Gastroesophageal sphincter (tissue), 4 donors: ENCODE results near the gene REST. TPM values are rescaled to one million over a fixed set of nuclear protein-coding genes. Genes with fewer than 3 reads are reported as not detected.

ENCODE experiments used
- ATAC-seq: fragments of 150-250 bp; one replicate; pipeline ENCODE4 v1.9.1; 2016; ENCODE audit warnings: mild to moderate bottlenecking, moderate library complexity
- H3K27ac ChIP-seq, 4 donors: fragments of 200-600 bp; sonication (generic) in 3 of 4; 1 replicate in 3 of 4; 2 replicates in 1 of 4; pipeline ENCODE4 v1.5.1; 2016 to 2019
- H3K27me3 ChIP-seq: fragments of 200-600 bp; sonication (generic); one replicate; pipeline ENCODE4 v1.5.1; 2019
- H3K36me3 ChIP-seq, 2 donors: fragments of 200-600 bp; sonication (generic); one replicate each; pipeline ENCODE4 v1.5.1; 2019; ENCODE audit warnings: control low read depth in 1 of 2
- H3K4me1 ChIP-seq, 3 donors: fragments of 200-600 bp; sonication (generic); 1 replicate in 2 of 3; 2 replicates in 1 of 3; pipeline ENCODE4 v1.5.1; 2016 to 2019; ENCODE audit warnings: control low read depth in 2 of 3
- H3K4me3 ChIP-seq, 2 donors: fragments of 200-600 bp; sonication (generic); one replicate each; pipeline ENCODE4 v1.5.1; 2019; ENCODE audit warnings: mild to moderate bottlenecking in 1 of 2, moderate library complexity in 1 of 2
- H3K9me3 ChIP-seq, 3 donors: fragments of 200-600 bp; sonication (generic); one replicate each; pipeline ENCODE4 v1.5.1; 2017 to 2019; ENCODE audit warnings: control low read depth in 2 of 3
- CTCF ChIP-seq, 4 experiments: fragments of 200-600 bp in 2 of 4; fragments of 450-650 bp in 2 of 4; sonication (generic) in 1 of 4; IDR thresholded peaks; one replicate each; pipeline ENCODE4 v1.5.1; 2017 to 2019; ENCODE audit warnings: antibody characterized with exemption in 4 of 4, mild to moderate bottlenecking in 2 of 4, moderate library complexity in 2 of 4
- EP300 ChIP-seq: sonication (generic); formaldehyde crosslinking; IDR thresholded peaks from one replicate; pipeline ENCODE4 v1.6.1; 2017; ENCODE audit warnings: antibody characterized with exemption, mild to moderate bottlenecking
- POLR2A ChIP-seq, 2 donors: fragments of 450-650 bp; IDR thresholded peaks; one replicate each; pipeline ENCODE4 v1.6.1; 2017; ENCODE audit warnings: antibody characterized with exemption in 2 of 2, mild to moderate bottlenecking in 2 of 2, moderate library complexity in 1 of 2
- POLR2AphosphoS5 ChIP-seq: sonication (generic); formaldehyde crosslinking; IDR thresholded peaks from one replicate; pipeline ENCODE4 v1.6.1; 2017; ENCODE audit warnings: antibody characterized with exemption
- WGBS, 2 donors: methylation state at CpG; one replicate each; pipeline ENCODE4 v1.1.5; 2018; ENCODE audit warnings: low coverage in 1 of 2; 5-methylcytosine and 5-hydroxymethylcytosine counted together
- total RNA-seq, 4 donors: library from RNA; depleted of rRNA; stranded (reverse); fragments of >200 nt; gene quantifications; one replicate each; pipeline ENCODE4 v1.1.0, GENCODE V29; 2016

The REST gene
- total RNA-seq, 4 donors from 2014 or later: 32.8 to 41.1 (median 39.5) TPM

- Histone ChIP-seq H3K27ac (peak within 1 kb of the TSS; percentile 76 to 91 (median 88)), H3K4me1 (peaks cover 0 to 61% (median 34%) of the 10 kb centered on the region in 3 donors), H3K36me3 (peaks cover 0 to 24% of the 10 kb centered on the region in 2 donors), H3K4me3 (peak within 1 kb of the TSS; percentile 73 to 93), H3K9me3 (peaks cover 0 to 12% (median 0%) of the 10 kb centered on the region in 3 donors), H3K27me3 (no peaks in the 10 kb centered on the region)
- WGBS, 2 donors: 0 to 1% methylated on average over 3 to 14 of the region's 51 CpGs
- TF ChIP-seq EP300: no peak
- peak; percentile 72 for TF ChIP-seq POLR2AphosphoS5
- peak; percentile 27 to 41 for TF ChIP-seq POLR2A (IDR thresholded peaks at IDR 0.05)
- TF ChIP-seq CTCF (IDR thresholded peaks at IDR 0.05): no peak
- peak; percentile 94 for ATAC-seq
Observed at GRCh38 chr4:56977321-56978012, 69.8 kb downstream of the REST start, which contains the start of gene NOA1. Gene NOA1, minus strand, starts transcription at chr4:56977606. Its CDS starts 21 bp downstream, at chr4:56977585.

GRCh38 chr4:56978750-56979303 lies 71.1 kb downstream of the REST start, which contains the start of gene POLR2B:
Gene POLR2B, plus strand, starts transcription at chr4:56978896. Its CDS starts 90 bp downstream, at chr4:56978986.
- ATAC-seq: peak; percentile 82
- Histone ChIP-seq H3K27ac (peak within 1 kb of the TSS; percentile 83 to 91 (median 88)), H3K4me3 (peak within 1 kb of the TSS; percentile 73 to 93), H3K9me3 (no peaks in the 10 kb centered on the region), H3K36me3 (peaks cover 0 to 10% of the 10 kb centered on the region in 2 donors), H3K27me3 (no peaks in the 10 kb centered on the region), H3K4me1 (peaks cover 0 to 75% (median 34%) of the 10 kb centered on the region in 3 donors)
- TF ChIP-seq POLR2A (IDR thresholded peaks at IDR 0.05) (peak; percentile 47 to 63), POLR2AphosphoS5 (peak; percentile 83), EP300 (no peak)
- WGBS, 2 donors: 0% methylated on average over 9 to 30 of the region's 37 CpGs

GRCh38 chr4:56979421-56980072 lies 71.8 kb downstream of the REST start:
- WGBS, 2 donors: 13 to 20% methylated on average over 7 to 19 of the region's 21 CpGs
- no peak for ATAC-seq
- H3K27ac ChIP-seq: peak overlapping the region in 3 of 4 donors; percentile 87 to 91 (median 88)

GRCh38 chr4:56981795-56982201 lies 74.1 kb downstream of the REST start:
- 43 to 70% methylated on average over 4 of the region's 4 CpGs for WGBS, 2 donors
- Histone ChIP-seq H3K4me3 (no peak overlapping the region), H3K4me1 (peaks cover 0 to 54% (median 20%) of the 10 kb centered on the region in 3 donors), H3K27ac (no peak overlapping the region), H3K27me3 (no peaks in the 10 kb centered on the region), H3K9me3 (no peaks in the 10 kb centered on the region), H3K36me3 (peaks cover 0 to 17% of the 10 kb centered on the region in 2 donors)
- no peak for TF ChIP-seq CTCF (IDR thresholded peaks at IDR 0.05)
- TF ChIP-seq EP300: no peak
- TF ChIP-seq POLR2A (IDR thresholded peaks at IDR 0.05): no peak
- no peak for TF ChIP-seq POLR2AphosphoS5
- ATAC-seq: no peak

More at GRCh38 chr4:56979421-56980072, 71.8 kb downstream of the REST start:
- peak overlapping the region; percentile 73 to 93 for H3K4me3 ChIP-seq
- H3K36me3 ChIP-seq: peaks cover 0 to 3% of the 10 kb centered on the region in 2 donors
- H3K27me3 ChIP-seq: no peaks in the 10 kb centered on the region
- peaks cover 0 to 72% (median 34%) of the 10 kb centered on the region in 3 donors for H3K4me1 ChIP-seq
- TF ChIP-seq POLR2A (IDR thresholded peaks at IDR 0.05) (no peak), POLR2AphosphoS5 (no peak), EP300 (no peak), CTCF (IDR thresholded peaks at IDR 0.05) (no peak)
- H3K9me3 ChIP-seq: no peaks in the 10 kb centered on the region

GRCh38 chr4:56986192-56986591 lies 78.5 kb downstream of the REST start:
- no peak for ATAC-seq
- 86 to 94% methylated on average over 1 of the region's 1 CpG for WGBS, 2 donors
- Histone ChIP-seq H3K9me3 (no peaks in the 10 kb centered on the region), H3K27ac (no peak overlapping the region), H3K4me3 (no peak overlapping the region), H3K4me1 (peaks cover 0 to 35% (median 11%) of the 10 kb centered on the region in 3 donors), H3K36me3 (peaks cover 6 to 58% of the 10 kb centered on the region in 2 donors), H3K27me3 (no peaks in the 10 kb centered on the region)
- no peak for TF ChIP-seq POLR2A (IDR thresholded peaks at IDR 0.05)
- no peak for TF ChIP-seq POLR2AphosphoS5
- TF ChIP-seq CTCF (IDR thresholded peaks at IDR 0.05): no peak
- TF ChIP-seq EP300: no peak
